Activated gamma-delta T cell treated with anti-CD3 and anti-CD28 coated beads, Interleukin-2, amount 50 U/mL, for 16 hours (primary cell): ENCODE measurements around the gene ALAS1.

ENCODE experiments used
- DNase-seq: peaks from one replicate; pipeline ENCODE4 v3.0.0-alpha.2; 2020; ENCODE audit warnings: low read depth

Gene ALAS1

GRCh38 chr3:52198643-52199608 is 966 bp downstream of the ALAS1 start:
- no peak for DNase-seq

GRCh38 chr3:52200981-52201679 is 3.2 kb downstream of the ALAS1 start:
- DNase-seq = no peak

- no peak for DNase-seq
These were observed 4.6 kb downstream of the ALAS1 start for GRCh38 chr3:52202384-52203077.

GRCh38 chr3:52203701-52204100 is 5.7 kb downstream of the ALAS1 start:
- DNase-seq = no peak

GRCh38 chr3:52204337-52205073 is 6.5 kb downstream of the ALAS1 start:
- DNase-seq = no peak

- no peak for DNase-seq
These were observed 7.9 kb downstream of the ALAS1 start for GRCh38 chr3:52205727-52206372.

- DNase-seq = no peak
These were observed 10.6 kb downstream of the ALAS1 start for GRCh38 chr3:52208556-52208955.

- DNase-seq = no peak
These were observed 12.1 kb downstream of the ALAS1 start for GRCh38 chr3:52210037-52210436.

- no peak for DNase-seq
These were observed 12.6 kb downstream of the ALAS1 start for GRCh38 chr3:52210550-52211046.

GRCh38 chr3:52211268-52211891 is 13.4 kb downstream of the ALAS1 start:
- no peak for DNase-seq

GRCh38 chr3:52213005-52213404 is 15.0 kb downstream of the ALAS1 start:
- no peak for DNase-seq

GRCh38 chr3:52213901-52214300 is 15.9 kb downstream of the ALAS1 start:
- no peak for DNase-seq

GRCh38 chr3:52215351-52215750 is 17.4 kb downstream of the ALAS1 start:
- DNase-seq = no peak

- DNase-seq = no peak
These were observed 18.8 kb downstream of the ALAS1 start for GRCh38 chr3:52216585-52217408.

GRCh38 chr3:52217409-52217805 is 19.4 kb downstream of the ALAS1 start:
- DNase-seq = no peak

- no peak for DNase-seq
These were observed 20.1 kb downstream of the ALAS1 start for GRCh38 chr3:52218026-52218425.

- no peak for DNase-seq
These were observed 20.5 kb downstream of the ALAS1 start for GRCh38 chr3:52218454-52218853.

- DNase-seq = no peak
These were observed 21.1 kb downstream of the ALAS1 start for GRCh38 chr3:52218937-52219650.

- peak; percentile 84 for DNase-seq
These were observed 22.5 kb downstream of the ALAS1 start for GRCh38 chr3:52220380-52221026.
